ENCODE measurements around the gene HAP1.

The HAP1 gene

GRCh38 chr17:41762841-41763240 lies 28.4 kb upstream of the HAP1 start:
- no peak for DNase-seq (ENCODE audit: low read depth)
- no peak for TF ChIP-seq CTCF (IDR thresholded peaks at IDR 0.05; ENCODE audit: insufficient read depth, low read depth, low read length, missing control alignments)
- H3K4me3 ChIP-seq (ENCODE audit: low read length), result no peak overlapping the region

GRCh38 chr17:41762391-41762790 lies 27.9 kb upstream of the HAP1 start:
- H3K4me3 ChIP-seq (ENCODE audit: low read length), result no peak overlapping the region
- no peak for DNase-seq (ENCODE audit: low read depth)
- no peak for TF ChIP-seq CTCF (IDR thresholded peaks at IDR 0.05; ENCODE audit: insufficient read depth, low read depth, low read length, missing control alignments)

GRCh38 chr17:41760878-41761277 lies 26.4 kb upstream of the HAP1 start:
- no peak for DNase-seq (ENCODE audit: low read depth)
- H3K4me3 ChIP-seq (ENCODE audit: low read length), result no peak overlapping the region

GRCh38 chr17:41758601-41759000 lies 24.2 kb upstream of the HAP1 start:
- no peak for TF ChIP-seq CTCF (IDR thresholded peaks at IDR 0.05; ENCODE audit: insufficient read depth, low read depth, low read length, missing control alignments)
- H3K4me3 ChIP-seq (ENCODE audit: low read length), result no peak overlapping the region

More at GRCh38 chr17:41760878-41761277, 26.4 kb upstream of the HAP1 start:
- TF ChIP-seq CTCF (IDR thresholded peaks at IDR 0.05; ENCODE audit: insufficient read depth, low read depth, low read length, missing control alignments), result no peak

GRCh38 chr17:41754066-41754465 lies 19.6 kb upstream of the HAP1 start:
- TF ChIP-seq CTCF (IDR thresholded peaks at IDR 0.05; ENCODE audit: insufficient read depth, low read depth, low read length, missing control alignments), result no peak
- H3K4me3 ChIP-seq (ENCODE audit: low read length), result no peak overlapping the region
- no peak for DNase-seq (ENCODE audit: low read depth)

More at GRCh38 chr17:41758601-41759000, 24.2 kb upstream of the HAP1 start:
- no peak for DNase-seq (ENCODE audit: low read depth)

- no peak for TF ChIP-seq CTCF (IDR thresholded peaks at IDR 0.05; ENCODE audit: insufficient read depth, low read depth, low read length, missing control alignments)
- no peak for DNase-seq (ENCODE audit: low read depth)
- no peak overlapping the region for H3K4me3 ChIP-seq (ENCODE audit: low read length)
Observed at GRCh38 chr17:41751288-41751687, 16.8 kb upstream of the HAP1 start.

GRCh38 chr17:41750862-41751261 lies 16.4 kb upstream of the HAP1 start:
- H3K4me3 ChIP-seq (ENCODE audit: low read length), result no peak overlapping the region
- no peak for DNase-seq (ENCODE audit: low read depth)
- TF ChIP-seq CTCF (IDR thresholded peaks at IDR 0.05; ENCODE audit: insufficient read depth, low read depth, low read length, missing control alignments), result no peak
